NT2/D1 (cell line): ENCODE data around the gene HSD17B3.

Experiments
- SUZ12 ChIP-seq: IDR thresholded peaks from 2 replicates; pipeline ENCODE4 v1.6.1; 2011; ENCODE audit not compliant: insufficient read length, insufficient read depth; ENCODE audit errors: extremely low read depth
- YY1 ChIP-seq: IDR thresholded peaks from 2 replicates; pipeline ENCODE4 v1.6.1; 2011; ENCODE audit not compliant: insufficient read length, insufficient read depth

DNA sequence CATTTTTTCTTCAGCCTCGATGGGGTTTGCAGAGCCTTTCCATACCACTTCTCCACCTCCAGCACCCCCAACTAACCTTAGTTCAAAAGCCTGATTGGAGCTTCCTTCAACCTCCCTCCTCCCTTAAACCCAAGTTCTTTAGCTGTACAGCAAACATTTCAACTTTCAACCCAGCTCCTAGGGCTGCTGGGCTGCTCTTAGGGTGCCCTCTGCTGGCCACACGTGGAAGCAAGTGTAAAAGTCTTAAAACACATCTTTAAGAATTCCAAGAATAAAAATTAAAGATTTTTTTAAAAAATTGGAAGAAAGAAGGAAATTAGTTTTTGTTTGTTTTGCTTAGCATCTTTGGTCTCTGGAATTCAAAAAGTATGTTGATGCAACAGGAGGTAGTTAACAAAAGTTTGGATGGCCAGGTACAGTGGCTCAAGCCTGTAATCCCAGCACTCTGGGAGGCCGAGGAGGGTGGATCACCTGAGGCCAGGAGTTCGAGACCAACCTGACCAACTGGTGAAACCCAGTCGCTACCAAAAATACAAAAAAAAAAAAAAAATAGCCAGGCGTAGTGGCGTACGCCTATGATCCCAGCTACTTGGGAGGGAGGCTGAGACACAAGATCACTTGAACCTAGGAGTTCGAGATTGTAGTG, 15.5 kb upstream of the HSD17B3 start:
- TF ChIP-seq SUZ12: no peak
- TF ChIP-seq YY1: no peak
